HG03565 (cell line): ENCODE data around the gene SOCS3.

Experiments
- ATAC-seq: cut with Tn5 transposase; IDR thresholded peaks from one replicate; pipeline ENCODE4 v1.9.1; 2021; ENCODE audit warnings: mild to moderate bottlenecking, moderate library complexity; ENCODE audit not compliant: unreplicated experiment

Gene SOCS3

GRCh38 chr17:78359997-78360370 is at the start of gene SOCS3:
Gene SOCS3, minus strand, starts transcription at chr17:78360077. Its CDS starts 982 bp downstream, at chr17:78359095.
- ATAC-seq: no peak

GRCh38 chr17:78409191-78409928 is 49.5 kb upstream of the SOCS3 start:
- ATAC-seq: no peak

- no peak for ATAC-seq
Measured at GRCh38 chr17:78408476-78409050, 48.7 kb upstream of the SOCS3 start.

GRCh38 chr17:78407387-78408000 is 47.6 kb upstream of the SOCS3 start:
- no peak for ATAC-seq

GRCh38 chr17:78406920-78407319 is 47.0 kb upstream of the SOCS3 start:
- no peak for ATAC-seq

- ATAC-seq: no peak
Measured at GRCh38 chr17:78406396-78406795, 46.5 kb upstream of the SOCS3 start.

- no peak for ATAC-seq
Measured at GRCh38 chr17:78403822-78404221, 43.9 kb upstream of the SOCS3 start.

GRCh38 chr17:78401891-78402290 is 42.0 kb upstream of the SOCS3 start:
- ATAC-seq: no peak

- no peak for ATAC-seq
Measured at GRCh38 chr17:78401246-78401645, 41.4 kb upstream of the SOCS3 start.

GRCh38 chr17:78400581-78401240 is 40.8 kb upstream of the SOCS3 start:
- no peak for ATAC-seq

- ATAC-seq: no peak
Measured at GRCh38 chr17:78399693-78400144, 39.8 kb upstream of the SOCS3 start.

GRCh38 chr17:78399028-78399692 is 39.3 kb upstream of the SOCS3 start:
- ATAC-seq: no peak

- no peak for ATAC-seq
Measured at GRCh38 chr17:78398390-78398789, 38.5 kb upstream of the SOCS3 start.

GRCh38 chr17:78397681-78398101 is 37.8 kb upstream of the SOCS3 start:
- no peak for ATAC-seq

GRCh38 chr17:78396441-78397337 is 36.8 kb upstream of the SOCS3 start:
- no peak for ATAC-seq

GRCh38 chr17:78395155-78395554 is 35.3 kb upstream of the SOCS3 start:
- ATAC-seq: no peak

- no peak for ATAC-seq
Measured at GRCh38 chr17:78394209-78394608, 34.3 kb upstream of the SOCS3 start.

GRCh38 chr17:78393575-78393974 is 33.7 kb upstream of the SOCS3 start:
- no peak for ATAC-seq

- no peak for ATAC-seq
Measured at GRCh38 chr17:78392295-78392694, 32.4 kb upstream of the SOCS3 start.

- ATAC-seq: no peak
Measured at GRCh38 chr17:78391843-78392242, 32.0 kb upstream of the SOCS3 start.
